Measurements from ENCODE around the gene ANKRD13D.

ANKRD13D gene

DNA sequence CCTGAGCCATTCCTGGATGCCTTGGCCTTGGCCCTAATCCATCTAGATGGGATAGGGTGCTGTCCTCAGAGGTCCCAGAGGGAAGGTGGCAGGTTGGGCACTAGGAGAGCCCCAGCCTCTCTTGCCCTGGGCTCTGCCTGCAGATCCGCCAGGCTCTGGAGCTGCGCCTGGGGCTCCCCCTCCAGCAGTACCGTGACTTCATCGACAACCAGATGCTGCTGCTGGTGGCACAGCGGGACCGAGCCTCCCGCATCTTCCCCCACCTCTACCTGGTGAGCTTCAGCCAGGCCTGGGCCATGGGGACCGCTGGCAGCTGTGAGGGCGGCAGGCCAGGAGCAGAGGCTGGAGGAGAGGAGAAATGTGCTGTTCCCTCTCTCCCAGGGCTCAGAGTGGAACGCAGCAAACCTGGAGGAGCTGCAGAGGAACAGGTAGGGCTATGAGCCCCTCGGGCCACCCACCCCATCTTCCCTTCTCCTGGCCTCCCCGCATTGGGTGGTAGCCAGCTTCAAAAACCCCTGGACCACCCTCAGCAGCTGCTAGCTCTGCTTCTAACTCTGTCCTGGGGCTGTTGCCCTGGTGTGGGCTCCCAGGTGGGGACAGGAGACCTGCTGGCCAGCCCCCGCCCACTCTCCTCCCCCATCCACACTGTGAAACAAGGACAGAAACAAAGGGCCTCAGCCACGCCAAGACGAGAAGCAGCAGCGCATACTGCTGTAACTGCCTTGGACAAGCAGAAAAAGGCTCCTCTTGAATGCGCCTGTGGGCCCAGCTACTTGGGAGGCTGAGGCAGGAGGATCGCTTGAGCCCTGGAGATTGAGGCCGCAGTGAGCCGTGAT lies 19.1 kb downstream of the ANKRD13D start:
- no peak for DNase-seq (ENCODE audit: low read depth)
- H3K4me3 ChIP-seq (ENCODE audit: low read length), result no peak overlapping the region
- TF ChIP-seq, protein P1, sequence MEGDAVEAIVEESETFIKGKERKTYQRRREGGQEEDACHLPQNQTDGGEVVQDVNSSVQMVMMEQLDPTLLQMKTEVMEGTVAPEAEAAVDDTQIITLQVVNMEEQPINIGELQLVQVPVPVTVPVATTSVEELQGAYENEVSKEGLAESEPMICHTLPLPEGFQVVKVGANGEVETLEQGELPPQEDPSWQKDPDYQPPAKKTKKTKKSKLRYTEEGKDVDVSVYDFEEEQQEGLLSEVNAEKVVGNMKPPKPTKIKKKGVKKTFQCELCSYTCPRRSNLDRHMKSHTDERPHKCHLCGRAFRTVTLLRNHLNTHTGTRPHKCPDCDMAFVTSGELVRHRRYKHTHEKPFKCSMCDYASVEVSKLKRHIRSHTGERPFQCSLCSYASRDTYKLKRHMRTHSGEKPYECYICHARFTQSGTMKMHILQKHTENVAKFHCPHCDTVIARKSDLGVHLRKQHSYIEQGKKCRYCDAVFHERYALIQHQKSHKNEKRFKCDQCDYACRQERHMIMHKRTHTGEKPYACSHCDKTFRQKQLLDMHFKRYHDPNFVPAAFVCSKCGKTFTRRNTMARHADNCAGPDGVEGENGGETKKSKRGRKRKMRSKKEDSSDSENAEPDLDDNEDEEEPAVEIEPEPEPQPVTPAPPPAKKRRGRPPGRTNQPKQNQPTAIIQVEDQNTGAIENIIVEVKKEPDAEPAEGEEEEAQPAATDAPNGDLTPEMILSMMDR (conservative IDR thresholded peaks at IDR 0.05; ENCODE audit: low read length), result no peak

DNA sequence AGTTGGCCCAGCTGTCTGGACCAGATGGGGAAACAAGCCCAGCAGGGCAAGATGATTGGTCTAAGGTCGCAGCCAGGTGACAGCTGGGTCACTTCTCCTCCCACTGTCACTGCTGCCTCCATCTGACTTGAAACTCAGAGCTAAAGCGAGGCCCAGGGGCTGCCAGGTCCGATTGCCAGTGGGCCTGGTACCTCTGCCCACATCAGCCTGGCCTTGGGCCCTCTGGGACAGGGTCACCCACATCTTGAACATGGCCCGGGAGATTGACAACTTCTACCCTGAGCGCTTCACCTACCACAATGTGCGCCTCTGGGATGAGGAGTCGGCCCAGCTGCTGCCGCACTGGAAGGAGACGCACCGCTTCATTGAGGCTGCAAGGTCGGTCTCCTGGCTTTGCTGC lies 20.1 kb downstream of the ANKRD13D start:
- H3K4me3 ChIP-seq (ENCODE audit: low read length), result no peak overlapping the region
- DNase-seq (ENCODE audit: low read depth), result no peak
- TF ChIP-seq, protein P1 (conservative IDR thresholded peaks at IDR 0.05; ENCODE audit: low read length), result no peak

DNA sequence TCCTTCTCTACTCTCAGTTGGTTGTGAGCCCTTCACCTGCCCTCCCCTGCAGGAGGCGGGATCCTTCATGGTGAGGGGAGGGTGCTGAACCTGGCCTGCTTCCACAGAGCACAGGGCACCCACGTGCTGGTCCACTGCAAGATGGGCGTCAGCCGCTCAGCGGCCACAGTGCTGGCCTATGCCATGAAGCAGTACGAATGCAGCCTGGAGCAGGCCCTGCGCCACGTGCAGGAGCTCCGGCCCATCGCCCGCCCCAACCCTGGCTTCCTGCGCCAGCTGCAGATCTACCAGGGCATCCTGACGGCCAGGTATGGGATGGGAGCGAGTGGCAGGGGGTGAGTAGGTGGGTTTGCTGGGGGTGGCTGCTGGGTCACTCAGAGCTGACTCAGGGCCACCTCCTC lies 20.6 kb downstream of the ANKRD13D start:
- TF ChIP-seq, protein P1 (conservative IDR thresholded peaks at IDR 0.05; ENCODE audit: low read length), result no peak
- H3K4me3 ChIP-seq (ENCODE audit: low read length), result no peak overlapping the region
- no peak for DNase-seq (ENCODE audit: low read depth)

DNA sequence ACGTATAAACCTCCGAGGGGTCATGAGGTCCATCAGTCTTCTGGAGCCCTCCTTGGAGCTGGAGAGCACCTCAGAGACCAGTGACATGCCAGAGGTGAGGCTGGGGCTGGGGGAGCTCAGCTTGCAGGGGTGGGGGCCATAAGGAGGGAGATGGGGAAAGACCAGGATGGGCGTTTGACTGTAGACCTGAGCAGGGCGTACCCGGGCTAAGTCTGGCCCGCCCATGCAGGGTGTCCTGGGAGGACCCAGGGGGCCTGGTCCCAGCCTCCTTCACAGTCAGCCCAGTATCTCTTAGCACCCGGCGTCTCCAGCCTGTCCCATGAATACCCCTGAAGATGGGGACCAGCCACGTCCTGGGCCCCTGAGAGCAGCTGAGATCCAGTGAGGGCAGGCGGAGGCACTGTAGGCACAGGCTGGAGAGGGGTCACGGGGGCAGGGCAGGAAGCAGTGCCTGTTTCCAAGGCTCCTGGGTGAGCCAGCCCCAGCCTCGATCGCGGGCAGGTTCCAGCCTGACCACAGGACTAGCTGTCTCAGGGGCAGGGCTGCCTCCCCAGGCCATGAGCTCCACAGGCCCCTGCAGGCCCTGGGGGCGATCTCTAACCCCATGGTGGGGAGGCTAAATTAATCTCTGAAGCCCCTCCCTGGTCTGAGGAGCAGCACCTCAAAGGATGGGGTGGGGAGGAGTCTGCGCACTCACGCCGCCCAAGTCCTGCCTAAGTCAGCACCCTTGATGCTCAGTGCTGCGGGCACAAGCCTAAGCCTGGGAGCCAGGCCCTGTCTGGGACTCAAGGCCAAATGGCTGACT lies 21.3 kb downstream of the ANKRD13D start:
- no peak overlapping the region for H3K4me3 ChIP-seq (ENCODE audit: low read length)
- TF ChIP-seq, protein P1 (conservative IDR thresholded peaks at IDR 0.05; ENCODE audit: low read length), result no peak
- DNase-seq (ENCODE audit: low read depth), result no peak

DNA sequence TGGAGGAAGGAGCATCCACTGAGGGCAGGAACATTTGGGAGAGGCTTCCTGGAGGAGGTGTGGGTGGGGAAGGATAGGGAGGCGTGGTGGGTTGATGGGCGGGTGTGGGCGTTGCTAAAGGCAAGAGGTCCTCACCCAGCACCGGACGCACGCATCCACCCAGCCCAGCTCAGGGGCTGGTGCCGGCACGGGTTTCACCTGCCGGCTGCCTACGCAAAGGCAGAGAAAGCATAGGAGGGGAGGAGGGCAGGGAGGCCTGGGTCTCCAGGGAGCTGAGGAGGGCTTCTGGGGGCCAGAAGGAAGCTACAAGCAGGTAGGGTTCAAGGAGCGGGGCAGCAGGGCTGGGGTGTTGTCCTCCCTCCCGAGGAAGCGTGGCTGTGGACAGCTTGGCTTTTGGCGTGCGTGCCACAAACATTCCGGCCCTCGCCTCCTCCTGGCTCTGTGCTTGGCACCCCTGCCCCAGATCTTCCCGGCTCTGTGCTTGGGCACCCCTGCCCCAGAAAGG lies 22.0 kb downstream of the ANKRD13D start:
- no peak for DNase-seq (ENCODE audit: low read depth)
- no peak overlapping the region for H3K4me3 ChIP-seq (ENCODE audit: low read length)
- TF ChIP-seq, protein P1 (conservative IDR thresholded peaks at IDR 0.05; ENCODE audit: low read length), result no peak

DNA sequence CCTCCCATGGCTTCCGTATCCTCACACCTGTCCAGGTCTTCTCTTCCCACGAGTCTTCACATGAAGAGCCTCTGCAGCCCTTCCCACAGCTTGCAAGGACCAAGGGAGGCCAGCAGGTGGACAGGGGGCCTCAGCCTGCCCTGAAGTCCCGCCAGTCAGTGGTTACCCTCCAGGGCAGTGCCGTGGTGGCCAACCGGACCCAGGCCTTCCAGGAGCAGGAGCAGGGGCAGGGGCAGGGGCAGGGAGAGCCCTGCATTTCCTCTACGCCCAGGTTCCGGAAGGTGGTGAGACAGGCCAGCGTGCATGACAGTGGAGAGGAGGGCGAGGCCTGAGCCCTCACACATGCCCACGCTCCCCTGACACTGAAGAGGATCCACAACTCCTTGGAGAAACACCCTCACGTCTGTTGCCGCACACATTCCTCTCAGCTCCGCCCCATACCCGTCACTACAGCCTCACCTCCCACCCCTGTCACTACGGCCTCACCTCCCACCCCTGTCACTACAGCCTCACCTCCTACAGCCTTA lies 22.5 kb downstream of the ANKRD13D start:
- no peak overlapping the region for H3K4me3 ChIP-seq (ENCODE audit: low read length)
- no peak for DNase-seq (ENCODE audit: low read depth)
- TF ChIP-seq, protein P1 (conservative IDR thresholded peaks at IDR 0.05; ENCODE audit: low read length), result no peak

Data from AG10803 (cell line).